PFSK-1 (cell line): ENCODE data around the gene CAMSAP2.

Experiments used
- FOXP2 ChIP-seq: optimal IDR thresholded peaks from 2 replicates; pipeline ENCODE3; 2011; ENCODE audit warnings: borderline replicate concordance, control low read depth, inconsistent platforms; ENCODE audit not compliant: insufficient read depth; ENCODE audit errors: extremely low read length, extremely low read depth
- POLR2AphosphoS5 ChIP-seq: IDR thresholded peaks from 2 replicates; pipeline ENCODE4 v1.6.1; 2012; ENCODE audit warnings: low read depth, mild to moderate bottlenecking, control low read depth, low read length, moderate library complexity
- REST ChIP-seq, 2 experiments: IDR thresholded peaks; 2 replicates each; pipeline versions ENCODE4 v1.6.1 to v1.8.0; 2011 to 2012; ENCODE audit warnings: low read depth in 2 of 2, low read length in 2 of 2, control low read depth in 1 of 2, inconsistent platforms in 1 of 2, mild to moderate bottlenecking in 1 of 2, moderate library complexity in 1 of 2; ENCODE audit not compliant: insufficient read depth in 1 of 2
- SIN3A ChIP-seq: IDR thresholded peaks from 2 replicates; pipeline ENCODE4 v1.6.1; 2012; ENCODE audit warnings: mild to moderate bottlenecking, low read length, moderate library complexity, borderline replicate concordance; ENCODE audit not compliant: insufficient read depth
- TAF1 ChIP-seq: IDR thresholded peaks from 2 replicates; pipeline ENCODE4 v1.6.1; 2012; ENCODE audit warnings: low read length, control low read depth, borderline replicate concordance; ENCODE audit not compliant: insufficient read depth

Gene CAMSAP2

GRCh38 chr1:200708769-200709168, 29.9 kb upstream of the CAMSAP2 start:
- TF ChIP-seq TAF1: no peak
- TF ChIP-seq POLR2AphosphoS5: no peak
- no peak for TF ChIP-seq FOXP2
- TF ChIP-seq SIN3A: no peak
- no peak for TF ChIP-seq REST (IDR thresholded peaks at IDR 0.05; ENCODE audit: insufficient read depth in 1 of 2, low read depth in 2 of 2, low read length in 2 of 2)

- TF ChIP-seq SIN3A (no peak), FOXP2 (no peak), TAF1 (no peak), POLR2AphosphoS5 (no peak), REST (IDR thresholded peaks at IDR 0.05; ENCODE audit: insufficient read depth in 1 of 2, low read depth in 2 of 2, low read length in 2 of 2) (no peak)
Observed at GRCh38 chr1:200710166-200710565, 28.5 kb upstream of the CAMSAP2 start.

- TF ChIP-seq POLR2AphosphoS5: no peak
- TF ChIP-seq TAF1: no peak
- no peak for TF ChIP-seq REST (IDR thresholded peaks at IDR 0.05; ENCODE audit: insufficient read depth in 1 of 2, low read depth in 2 of 2, low read length in 2 of 2)
- no peak for TF ChIP-seq SIN3A
- no peak for TF ChIP-seq FOXP2
Observed at GRCh38 chr1:200714504-200715187, 24.0 kb upstream of the CAMSAP2 start.

GRCh38 chr1:200720199-200720598, 18.5 kb upstream of the CAMSAP2 start:
- TF ChIP-seq POLR2AphosphoS5 (no peak), FOXP2 (no peak), SIN3A (no peak), TAF1 (no peak), REST (IDR thresholded peaks at IDR 0.05; ENCODE audit: insufficient read depth in 1 of 2, low read depth in 2 of 2, low read length in 2 of 2) (no peak)

- TF ChIP-seq POLR2AphosphoS5 (no peak), FOXP2 (no peak), REST (IDR thresholded peaks at IDR 0.05; ENCODE audit: insufficient read depth in 1 of 2, low read depth in 2 of 2, low read length in 2 of 2) (no peak), SIN3A (no peak), TAF1 (no peak)
Observed at GRCh38 chr1:200724064-200724463, 14.6 kb upstream of the CAMSAP2 start.
